GM12874 (cell line): Measurements from ENCODE around the gene NEDD4L.

Experiments
- CTCF ChIP-seq: IDR thresholded peaks from 2 replicates; pipeline ENCODE4 v1.5.1; 2011; ENCODE audit warnings: low read depth, mild to moderate bottlenecking, control low read depth, low read length, moderate library complexity; ENCODE audit not compliant: insufficient read depth

The NEDD4L gene

GRCh38 chr18:58067601-58068000, 23.6 kb downstream of the NEDD4L start:
- no peak for TF ChIP-seq CTCF

- no peak for TF ChIP-seq CTCF
Observed at GRCh38 chr18:58069099-58069498, 25.1 kb downstream of the NEDD4L start.

GRCh38 chr18:58069721-58070292, 25.8 kb downstream of the NEDD4L start:
- TF ChIP-seq CTCF: no peak

- no peak for TF ChIP-seq CTCF
Observed at GRCh38 chr18:58076052-58076451, 32.0 kb downstream of the NEDD4L start.

- no peak for TF ChIP-seq CTCF
Observed at GRCh38 chr18:58077329-58077728, 33.3 kb downstream of the NEDD4L start.

- no peak for TF ChIP-seq CTCF
Observed at GRCh38 chr18:58078889-58079573, 35.0 kb downstream of the NEDD4L start.

- TF ChIP-seq CTCF: no peak
Observed at GRCh38 chr18:58080451-58080850, 36.4 kb downstream of the NEDD4L start.
